ENCODE results near the gene MEI1. TPM values are rescaled to one million over a fixed set of nuclear protein-coding genes. Genes with fewer than 3 reads are reported as not detected.

MEI1 gene
- total RNA-seq, 1 donor, result 0.36 TPM

DNA sequence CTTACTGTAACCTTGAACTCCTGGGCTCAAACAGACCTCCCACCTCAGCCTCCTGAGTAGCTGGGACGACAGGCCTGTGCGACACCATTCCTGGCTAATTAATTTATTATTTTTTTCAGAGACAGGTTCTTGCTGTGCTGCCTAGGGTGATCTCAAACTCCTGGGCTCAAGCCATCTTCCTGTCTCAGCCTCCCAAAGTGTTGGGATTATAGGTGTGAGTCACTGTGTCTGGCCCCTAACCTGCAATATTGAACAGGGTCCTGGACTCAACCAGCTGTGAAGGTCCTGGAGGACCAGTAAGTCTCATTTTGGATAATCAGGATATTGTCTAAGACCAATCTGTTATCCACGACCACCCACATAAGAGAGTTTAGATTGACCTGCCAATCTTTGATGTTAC lies 116.4 kb downstream of the MEI1 start:
- no peak for DNase-seq (ENCODE audit: insufficient read length, low spot score, missing footprints)
- H3K9me3 ChIP-seq (ENCODE audit: low read depth, low read length), result no peaks in the 10 kb centered on the region
- H4K20me1 ChIP-seq (ENCODE audit: insufficient read depth, low read length), result no peaks in the 10 kb centered on the region
- H3K27me3 ChIP-seq (ENCODE audit: insufficient read depth, low read length), result no peaks in the 10 kb centered on the region
- H3K79me2 ChIP-seq (ENCODE audit: insufficient read depth, low read length), result no peaks in the 10 kb centered on the region
- TF ChIP-seq, protein P1, sequence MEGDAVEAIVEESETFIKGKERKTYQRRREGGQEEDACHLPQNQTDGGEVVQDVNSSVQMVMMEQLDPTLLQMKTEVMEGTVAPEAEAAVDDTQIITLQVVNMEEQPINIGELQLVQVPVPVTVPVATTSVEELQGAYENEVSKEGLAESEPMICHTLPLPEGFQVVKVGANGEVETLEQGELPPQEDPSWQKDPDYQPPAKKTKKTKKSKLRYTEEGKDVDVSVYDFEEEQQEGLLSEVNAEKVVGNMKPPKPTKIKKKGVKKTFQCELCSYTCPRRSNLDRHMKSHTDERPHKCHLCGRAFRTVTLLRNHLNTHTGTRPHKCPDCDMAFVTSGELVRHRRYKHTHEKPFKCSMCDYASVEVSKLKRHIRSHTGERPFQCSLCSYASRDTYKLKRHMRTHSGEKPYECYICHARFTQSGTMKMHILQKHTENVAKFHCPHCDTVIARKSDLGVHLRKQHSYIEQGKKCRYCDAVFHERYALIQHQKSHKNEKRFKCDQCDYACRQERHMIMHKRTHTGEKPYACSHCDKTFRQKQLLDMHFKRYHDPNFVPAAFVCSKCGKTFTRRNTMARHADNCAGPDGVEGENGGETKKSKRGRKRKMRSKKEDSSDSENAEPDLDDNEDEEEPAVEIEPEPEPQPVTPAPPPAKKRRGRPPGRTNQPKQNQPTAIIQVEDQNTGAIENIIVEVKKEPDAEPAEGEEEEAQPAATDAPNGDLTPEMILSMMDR (IDR thresholded peaks at IDR 0.05; ENCODE audit: extremely low read depth, low read depth, low read length), result no peak
- no peaks in the 10 kb centered on the region for H3K4me1 ChIP-seq (ENCODE audit: insufficient read depth, low read length)
- no peak overlapping the region for H2AFZ ChIP-seq (ENCODE audit: low read length)
- H3K4me2 ChIP-seq (ENCODE audit: insufficient read depth, low read length), result no peak overlapping the region
- no peak overlapping the region for H3K27ac ChIP-seq (ENCODE audit: low read depth, low read length)
- no peak overlapping the region for H3K4me3 ChIP-seq (ENCODE audit: insufficient read depth, low read length)
- H3K36me3 ChIP-seq (ENCODE audit: insufficient read depth, low read length), result peaks cover 6% of the 10 kb centered on the region

- Histone ChIP-seq H3K27me3 (ENCODE audit: insufficient read depth, low read length) (no peaks in the 10 kb centered on the region), H3K4me1 (ENCODE audit: insufficient read depth, low read length) (no peaks in the 10 kb centered on the region), H3K36me3 (ENCODE audit: insufficient read depth, low read length) (peaks cover 6% of the 10 kb centered on the region), H3K79me2 (ENCODE audit: insufficient read depth, low read length) (no peaks in the 10 kb centered on the region), H3K4me3 (ENCODE audit: insufficient read depth, low read length) (no peak overlapping the region), H3K4me2 (ENCODE audit: insufficient read depth, low read length) (no peak overlapping the region), H2AFZ (ENCODE audit: low read length) (no peak overlapping the region), H4K20me1 (ENCODE audit: insufficient read depth, low read length) (no peaks in the 10 kb centered on the region), H3K27ac (ENCODE audit: low read depth, low read length) (no peak overlapping the region), H3K9me3 (ENCODE audit: low read depth, low read length) (no peaks in the 10 kb centered on the region)
- no peak for DNase-seq (ENCODE audit: insufficient read length, low spot score, missing footprints)
- TF ChIP-seq, protein P1 (IDR thresholded peaks at IDR 0.05; ENCODE audit: extremely low read depth, low read depth, low read length), result no peak
Measured at GRCh38 chr22:41816241-41816640, 116.9 kb downstream of the MEI1 start.

GRCh38 chr22:41816871-41817270 lies 117.6 kb downstream of the MEI1 start:
- Histone ChIP-seq H3K4me2 (ENCODE audit: insufficient read depth, low read length) (no peak overlapping the region), H3K4me3 (ENCODE audit: insufficient read depth, low read length) (no peak overlapping the region), H3K79me2 (ENCODE audit: insufficient read depth, low read length) (no peaks in the 10 kb centered on the region), H4K20me1 (ENCODE audit: insufficient read depth, low read length) (no peaks in the 10 kb centered on the region), H3K36me3 (ENCODE audit: insufficient read depth, low read length) (peaks cover 6% of the 10 kb centered on the region), H3K27ac (ENCODE audit: low read depth, low read length) (no peak overlapping the region), H3K4me1 (ENCODE audit: insufficient read depth, low read length) (no peaks in the 10 kb centered on the region), H3K9me3 (ENCODE audit: low read depth, low read length) (no peaks in the 10 kb centered on the region), H2AFZ (ENCODE audit: low read length) (no peak overlapping the region), H3K27me3 (ENCODE audit: insufficient read depth, low read length) (no peaks in the 10 kb centered on the region)
- TF ChIP-seq, protein P1 (IDR thresholded peaks at IDR 0.05; ENCODE audit: extremely low read depth, low read depth, low read length), result no peak
- DNase-seq (ENCODE audit: insufficient read length, low spot score, missing footprints), result no peak

DNA sequence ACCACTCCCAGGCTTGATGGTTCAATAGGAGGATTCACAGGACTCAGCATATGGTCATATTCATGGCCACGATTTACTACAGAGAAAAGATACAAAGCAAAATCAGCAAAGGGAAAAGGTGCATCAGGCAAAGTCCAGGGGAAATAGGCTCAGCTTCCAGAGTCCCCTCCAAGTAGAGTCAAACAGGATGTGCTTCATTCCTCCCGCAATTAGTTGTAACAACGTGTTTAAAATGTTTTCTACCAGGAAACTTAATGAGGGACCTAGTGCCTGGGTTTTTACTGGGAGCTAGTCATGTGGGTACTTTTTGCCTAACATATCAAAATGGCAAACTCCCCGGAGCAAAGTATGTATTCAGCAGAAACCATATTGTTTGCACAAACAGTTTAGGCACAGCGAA lies 118.7 kb downstream of the MEI1 start:
- peaks cover 6% of the 10 kb centered on the region for H3K36me3 ChIP-seq (ENCODE audit: insufficient read depth, low read length)
- H3K9me3 ChIP-seq (ENCODE audit: low read depth, low read length), result no peaks in the 10 kb centered on the region
- DNase-seq (ENCODE audit: insufficient read length, low spot score, missing footprints), result no peak
- H3K27ac ChIP-seq (ENCODE audit: low read depth, low read length), result no peak overlapping the region
- H3K4me2 ChIP-seq (ENCODE audit: insufficient read depth, low read length), result no peak overlapping the region
- peaks cover 3% of the 10 kb centered on the region for H3K4me1 ChIP-seq (ENCODE audit: insufficient read depth, low read length)
- TF ChIP-seq, protein P1 (IDR thresholded peaks at IDR 0.05; ENCODE audit: extremely low read depth, low read depth, low read length), result no peak
- H3K79me2 ChIP-seq (ENCODE audit: insufficient read depth, low read length), result no peaks in the 10 kb centered on the region
- no peaks in the 10 kb centered on the region for H3K27me3 ChIP-seq (ENCODE audit: insufficient read depth, low read length)
- no peaks in the 10 kb centered on the region for H4K20me1 ChIP-seq (ENCODE audit: insufficient read depth, low read length)
- H2AFZ ChIP-seq (ENCODE audit: low read length), result no peak overlapping the region
- no peak overlapping the region for H3K4me3 ChIP-seq (ENCODE audit: insufficient read depth, low read length)

All from osteoblast (primary cell).